Urinary bladder (tissue), 4 donors: ENCODE results near the gene SNCAIP. TPM values are rescaled to one million over a fixed set of nuclear protein-coding genes. Genes with fewer than 3 reads are reported as not detected.

Experiments
- DNase-seq: peaks from one replicate; pipeline ENCODE4 v3.0.0-alpha.2; 2015; ENCODE audit errors: extremely low spot score
- H3K27ac ChIP-seq: one replicate; pipeline ENCODE4 v1.5.1; 2013; ENCODE audit warnings: low read depth, mild to moderate bottlenecking, moderate library complexity
- H3K36me3 ChIP-seq: one replicate; pipeline ENCODE4 v1.6.1; 2013; ENCODE audit warnings: mild to moderate bottlenecking, moderate library complexity; ENCODE audit not compliant: insufficient read depth
- H3K4me1 ChIP-seq: one replicate; pipeline ENCODE4 v1.6.1; 2013; ENCODE audit warnings: mild to moderate bottlenecking, moderate library complexity; ENCODE audit not compliant: insufficient read depth
- H3K4me3 ChIP-seq: one replicate; pipeline ENCODE4 v1.5.1; 2013; ENCODE audit warnings: low read depth, low read length
- WGBS: extraction: QIAGEN DNeasy Blood & Tissue Kit; methylation state at CpG from one replicate; pipeline ENCODE4 v1.1.7; 2013; 5-methylcytosine and 5-hydroxymethylcytosine counted together
- polyA plus RNA-seq: library from polyadenylated mRNA; stranded (reverse); fragments of 200-250 nt; gene quantifications from one replicate; pipeline ENCODE4 v1.2.3, GENCODE V29; 2013
- total RNA-seq: library from RNA; depleted of rRNA; stranded (reverse); fragments of >200 nt; gene quantifications from one replicate; pipeline ENCODE4 v1.2.3, GENCODE V29; 2014
- donor health status: healthy with polysubstance abuse.
- donor health status: healthy.

Gene SNCAIP
- total RNA-seq (22.2 TPM), polyA plus RNA-seq (1.6 TPM)

GRCh38 chr5:122311961-122312590 lies at the start of gene SNCAIP:
Gene SNCAIP, plus strand, starts transcription at chr5:122312237. Its CDS starts 78,898 bp downstream, at chr5:122391135.
- no peaks in the 10 kb centered on the region for H3K4me1 ChIP-seq
- no peak for DNase-seq
- no peaks in the 10 kb centered on the region for H3K36me3 ChIP-seq
- peak within 1 kb of the TSS; percentile 30 for H3K27ac ChIP-seq
- WGBS = under 1% methylated on average over 78 of the region's 78 CpGs
- peak within 1 kb of the TSS; percentile 66 for H3K4me3 ChIP-seq

DNA sequence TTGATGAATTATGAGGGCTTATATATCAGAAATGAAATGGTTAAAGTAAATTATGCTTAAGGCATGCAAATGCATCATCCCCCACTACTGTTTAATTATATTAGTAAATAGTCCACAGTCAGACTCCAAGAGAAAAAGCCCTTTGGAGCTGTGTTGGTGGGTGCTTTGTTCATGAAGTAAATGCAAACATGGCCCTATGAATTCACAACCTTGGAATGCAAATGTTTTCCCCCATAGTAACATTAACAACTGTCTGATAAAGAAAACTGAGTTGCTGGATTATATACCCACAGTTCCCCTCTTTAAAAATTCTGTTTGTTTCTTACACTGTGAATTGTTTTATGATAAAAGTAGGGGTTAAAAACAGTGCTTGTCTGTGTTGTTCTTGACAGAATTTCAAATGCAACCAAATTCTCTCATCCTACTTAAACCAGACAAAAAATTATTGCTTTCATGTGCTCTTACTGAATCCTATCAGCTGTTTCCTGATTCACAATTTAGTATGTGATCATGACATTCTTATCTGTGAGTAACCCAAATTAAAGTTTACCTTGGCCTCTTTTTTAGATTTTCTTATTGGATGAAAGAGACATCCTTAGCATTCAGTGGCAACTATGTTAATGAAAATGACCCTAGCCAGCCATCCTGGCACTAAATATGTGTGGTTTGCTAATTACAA lies 48.5 kb upstream of the SNCAIP start:
- Histone ChIP-seq H3K4me1 (no peaks in the 10 kb centered on the region), H3K4me3 (no peak overlapping the region), H3K36me3 (no peaks in the 10 kb centered on the region), H3K27ac (no peak overlapping the region)
- no peak for DNase-seq

- no peak overlapping the region for H3K4me3 ChIP-seq
- H3K36me3 ChIP-seq = no peaks in the 10 kb centered on the region
- H3K27ac ChIP-seq = no peak overlapping the region
- no peak for DNase-seq
- no peaks in the 10 kb centered on the region for H3K4me1 ChIP-seq
Measured at GRCh38 chr5:122264610-122265009, 47.4 kb upstream of the SNCAIP start.

GRCh38 chr5:122267185-122267584 lies 44.9 kb upstream of the SNCAIP start:
- no peak for DNase-seq
- H3K4me3 ChIP-seq = no peak overlapping the region
- H3K27ac ChIP-seq = no peak overlapping the region
- 91% methylated on average over 6 of the region's 6 CpGs for WGBS
- H3K36me3 ChIP-seq = no peaks in the 10 kb centered on the region
- no peaks in the 10 kb centered on the region for H3K4me1 ChIP-seq

GRCh38 chr5:122273696-122274095 lies 38.3 kb upstream of the SNCAIP start:
- Histone ChIP-seq H3K4me1 (no peaks in the 10 kb centered on the region), H3K27ac (no peak overlapping the region), H3K36me3 (no peaks in the 10 kb centered on the region), H3K4me3 (no peak overlapping the region)
- DNase-seq = no peak
- WGBS = 35% methylated on average over 1 of the region's 1 CpG

DNA sequence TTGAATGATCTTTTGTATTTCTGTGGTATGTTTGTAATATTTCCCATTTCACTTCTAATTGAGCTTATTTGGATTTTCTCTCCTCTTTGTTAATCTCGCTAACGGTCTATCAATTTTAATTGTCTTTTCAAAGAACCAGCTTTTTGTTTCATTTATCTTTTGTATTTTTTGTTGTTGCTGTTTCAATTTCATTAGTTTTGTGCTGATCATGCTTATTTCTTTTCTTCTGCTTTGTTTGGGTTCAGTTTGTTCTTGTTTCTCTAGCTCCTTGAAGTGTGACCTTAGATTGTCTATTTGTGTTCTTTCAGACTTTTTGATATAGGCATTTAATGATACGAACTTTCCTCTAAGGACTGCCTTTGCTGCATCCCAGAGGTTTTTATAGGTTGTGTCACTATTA lies 28.4 kb upstream of the SNCAIP start:
- H3K27ac ChIP-seq = no peak overlapping the region
- WGBS = 97% methylated on average over 3 of the region's 3 CpGs
- H3K36me3 ChIP-seq = no peaks in the 10 kb centered on the region
- no peaks in the 10 kb centered on the region for H3K4me1 ChIP-seq
- no peak overlapping the region for H3K4me3 ChIP-seq
- DNase-seq = no peak

DNA sequence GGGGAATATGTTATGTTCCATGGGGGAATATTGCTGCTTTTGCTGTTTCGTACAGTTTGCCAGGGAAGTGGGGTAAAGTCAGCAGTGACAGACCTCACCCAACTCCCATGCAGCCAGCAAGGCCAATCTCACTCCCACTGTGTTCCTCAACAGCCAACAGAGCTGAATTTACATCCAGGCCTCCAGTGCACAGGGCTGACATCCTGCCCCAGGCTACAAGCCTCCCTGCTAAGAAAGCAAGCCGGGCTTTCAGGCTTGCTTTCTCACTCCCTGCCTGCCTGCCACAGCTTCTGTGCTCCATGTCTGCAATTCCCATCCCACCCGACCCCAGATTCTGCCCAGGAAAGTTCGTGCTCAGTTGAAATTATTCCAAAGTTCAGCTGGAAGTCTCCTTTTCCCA lies 25.5 kb upstream of the SNCAIP start:
- 75% methylated on average over 4 of the region's 4 CpGs for WGBS
- H3K27ac ChIP-seq = no peak overlapping the region
- DNase-seq = no peak
- no peaks in the 10 kb centered on the region for H3K4me1 ChIP-seq
- no peak overlapping the region for H3K4me3 ChIP-seq
- H3K36me3 ChIP-seq = no peaks in the 10 kb centered on the region

DNA sequence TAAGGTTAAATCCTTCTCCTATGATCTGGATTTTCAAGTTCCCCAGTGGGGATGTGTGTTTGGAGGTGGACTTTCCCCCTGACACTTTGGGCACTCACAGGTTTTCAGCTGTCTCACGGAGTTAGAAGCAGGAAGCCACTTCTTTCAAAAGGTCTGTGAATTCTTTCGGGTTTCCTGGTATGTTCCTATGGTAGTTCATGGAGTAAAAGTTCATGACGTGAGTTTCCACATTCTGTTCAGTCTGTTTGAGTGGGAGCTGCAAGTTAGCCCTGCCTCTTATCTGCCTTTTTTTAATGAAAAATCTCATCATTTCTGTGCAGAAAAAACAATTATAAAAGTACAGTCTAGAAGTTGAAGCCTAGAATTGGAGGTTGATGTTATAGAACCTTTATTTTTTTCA lies 24.9 kb upstream of the SNCAIP start:
- DNase-seq = no peak
- 74% methylated on average over 3 of the region's 3 CpGs for WGBS

GRCh38 chr5:122291000-122291901 lies 20.8 kb upstream of the SNCAIP start:
- no peak overlapping the region for H3K4me3 ChIP-seq
- no peaks in the 10 kb centered on the region for H3K36me3 ChIP-seq
- no peak for DNase-seq
- no peaks in the 10 kb centered on the region for H3K4me1 ChIP-seq
- H3K27ac ChIP-seq = no peak overlapping the region
- WGBS = 68% methylated on average over 7 of the region's 7 CpGs

More for the DNA sequence above, 24.9 kb upstream of the SNCAIP start:
- Histone ChIP-seq H3K4me3 (no peak overlapping the region), H3K27ac (no peak overlapping the region), H3K4me1 (no peaks in the 10 kb centered on the region), H3K36me3 (no peaks in the 10 kb centered on the region)

DNA sequence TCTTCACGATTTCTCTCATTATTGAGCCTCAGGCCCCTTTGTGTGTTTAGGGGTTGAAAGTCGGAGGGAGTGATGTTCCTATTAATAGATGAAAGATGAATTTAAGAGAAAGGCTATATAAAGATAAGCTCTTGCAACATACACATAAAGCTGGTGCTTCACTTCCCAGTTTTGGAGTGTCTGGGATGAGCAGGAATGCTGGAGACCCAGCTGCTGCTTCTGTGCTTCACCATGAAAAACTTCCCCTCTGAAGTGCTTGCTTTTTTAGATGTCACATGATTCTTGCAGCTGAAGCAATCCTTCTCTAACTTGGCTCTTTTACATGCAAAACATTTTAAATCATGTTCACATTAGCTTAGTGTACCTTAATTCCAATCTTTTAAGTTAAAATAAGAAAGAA lies 19.7 kb upstream of the SNCAIP start:
- no peaks in the 10 kb centered on the region for H3K36me3 ChIP-seq
- H3K4me3 ChIP-seq = no peak overlapping the region
- no peaks in the 10 kb centered on the region for H3K4me1 ChIP-seq
- no peak for DNase-seq
- H3K27ac ChIP-seq = no peak overlapping the region
- WGBS = 46% methylated on average over 2 of the region's 2 CpGs

DNA sequence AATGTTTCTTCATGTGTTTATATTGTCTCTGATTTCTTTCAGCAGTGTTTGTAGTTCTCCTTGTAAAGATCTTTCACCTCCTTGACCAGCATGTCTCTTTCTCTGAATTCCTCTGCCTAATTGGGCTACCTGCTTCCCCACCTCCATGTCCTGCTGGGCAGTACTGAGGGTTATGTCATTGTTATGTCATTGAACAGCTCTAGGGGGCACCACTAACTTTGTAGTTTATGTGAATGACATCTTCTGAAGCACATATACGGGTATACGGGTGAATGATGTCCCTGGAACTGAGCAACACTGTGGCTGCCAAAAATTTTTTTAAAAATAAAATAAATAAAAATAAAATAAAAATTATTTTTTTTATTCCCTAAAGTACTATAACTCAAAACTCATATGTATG lies 16.9 kb upstream of the SNCAIP start:
- no peak overlapping the region for H3K27ac ChIP-seq
- H3K36me3 ChIP-seq = no peaks in the 10 kb centered on the region
- 67% methylated on average over 2 of the region's 2 CpGs for WGBS
- no peak for DNase-seq
- H3K4me1 ChIP-seq = no peaks in the 10 kb centered on the region
- no peak overlapping the region for H3K4me3 ChIP-seq

- no peak overlapping the region for H3K4me3 ChIP-seq
- H3K27ac ChIP-seq = no peak overlapping the region
- WGBS = 89% methylated on average over 2 of the region's 2 CpGs
Measured at GRCh38 chr5:122296871-122297270, 15.2 kb upstream of the SNCAIP start.

GRCh38 chr5:122297587-122298298 lies 14.3 kb upstream of the SNCAIP start:
- 92% methylated on average over 6 of the region's 6 CpGs for WGBS

More at GRCh38 chr5:122296871-122297270, 15.2 kb upstream of the SNCAIP start:
- DNase-seq = no peak
- Histone ChIP-seq H3K36me3 (no peaks in the 10 kb centered on the region), H3K4me1 (no peaks in the 10 kb centered on the region)

More at GRCh38 chr5:122297587-122298298, 14.3 kb upstream of the SNCAIP start:
- H3K27ac ChIP-seq = no peak overlapping the region
- H3K4me3 ChIP-seq = no peak overlapping the region
- DNase-seq = no peak
- no peaks in the 10 kb centered on the region for H3K4me1 ChIP-seq
- no peaks in the 10 kb centered on the region for H3K36me3 ChIP-seq
